Right hindlimb (tissue), 1 donor: ENCODE measurements around the gene CR1.
"Not testable (repeated sequence)": the region's sequence is repeated elsewhere in the genome, so short reads cannot be mapped to it uniquely, and the experiment has no call there.

ENCODE experiments used
- DNase-seq: peaks from one replicate; pipeline ENCODE4 v3.0.0-alpha.2; 2018

CR1 gene

GRCh38 chr1:207680590-207681388 is 184.8 kb downstream of the CR1 start:
- not testable (repeated sequence) for DNase-seq

GRCh38 chr1:207682872-207683434 is 187.0 kb downstream of the CR1 start:
- not testable (repeated sequence) for DNase-seq

- DNase-seq, result not testable (repeated sequence)
Measured at GRCh38 chr1:207690551-207690950, 194.6 kb downstream of the CR1 start.

- no peak for DNase-seq
Measured at GRCh38 chr1:207691010-207691409, 195.1 kb downstream of the CR1 start.
